ENCODE measurements around the gene OR2T6. TPM values are rescaled to one million over a fixed set of nuclear protein-coding genes. Genes with fewer than 3 reads are reported as not detected.

The OR2T6 gene
- total RNA-seq, 2 experiments from 2014 or later, result not detected

- intact Hi-C loops (cut with DNase I, micrococcal nuclease), result no loop called here
- DNase-seq (no peak), ATAC-seq (ENCODE audit: poor library complexity) (no peak)
- no peaks in the 10 kb centered on the region for H3K9me3 Mint-ChIP-seq
- H3K27me3 Mint-ChIP-seq, result no peaks in the 10 kb centered on the region
- no peaks in the 10 kb centered on the region for H3K4me1 ChIP-seq (ENCODE audit: insufficient read depth, low read length)
- ChIA-PET CTCF (no interaction called here), POLR2A (no interaction called here)
- no peak overlapping the region for H3K4me3 Mint-ChIP-seq
- no peak overlapping the region for H3K4me3 ChIP-seq (ENCODE audit: low read length)
- no peak overlapping the region for H3K27ac Mint-ChIP-seq
- no peak overlapping the region for H3K27ac ChIP-seq (ENCODE audit: low read depth in 1 of 2, low read length in 2 of 2)
- H3K36me3 ChIP-seq (ENCODE audit: insufficient read depth, low read length), result no peaks in the 10 kb centered on the region
- no peaks in the 10 kb centered on the region for H3K9me3 ChIP-seq (ENCODE audit: control insufficient read depth in 1 of 2, insufficient read depth in 1 of 2, low read length in 2 of 2)
- TF ChIP-seq CTCF (IDR thresholded peaks at IDR 0.05), result no peak
- H3K36me3 Mint-ChIP-seq (ENCODE audit: low read depth), result no peaks in the 10 kb centered on the region
- H3K27me3 ChIP-seq (ENCODE audit: control insufficient read depth in 1 of 2, insufficient read depth in 2 of 2, low read length in 2 of 2), result no peaks in the 10 kb centered on the region
- no peaks in the 10 kb centered on the region for H3K4me1 Mint-ChIP-seq (ENCODE audit: low read depth)
Measured at GRCh38 chr1:248380854-248381253, 5.3 kb downstream of the OR2T6 start.

DNA sequence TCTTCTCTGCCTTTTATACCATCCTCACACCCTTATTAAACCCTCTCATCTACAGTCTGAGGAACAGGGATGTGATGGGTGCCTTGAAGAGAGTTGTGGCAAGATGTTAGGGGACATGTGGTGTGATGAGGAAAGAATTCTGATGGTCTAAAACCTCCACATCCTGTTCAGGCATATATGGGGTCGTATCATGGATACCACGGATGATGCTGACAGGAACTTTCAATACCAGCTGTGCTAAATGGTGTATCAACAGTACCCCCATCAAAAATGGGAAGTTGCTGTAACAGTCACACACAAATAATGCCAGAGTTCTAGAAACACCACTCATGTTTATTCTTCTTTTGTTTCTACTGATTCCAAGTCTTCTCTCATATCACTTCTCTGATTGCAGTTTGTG, 12.9 kb downstream of the OR2T6 start:
- no peaks in the 10 kb centered on the region for H3K36me3 ChIP-seq (ENCODE audit: insufficient read depth, low read length)
- no peak overlapping the region for H3K4me3 Mint-ChIP-seq
- H3K9me3 Mint-ChIP-seq, result no peaks in the 10 kb centered on the region
- peaks cover 2 to 5% of the 10 kb centered on the region in 2 experiments for H3K27me3 ChIP-seq (ENCODE audit: control insufficient read depth in 1 of 2, insufficient read depth in 2 of 2, low read length in 2 of 2)
- H3K27ac ChIP-seq (ENCODE audit: low read depth in 1 of 2, low read length in 2 of 2), result no peak overlapping the region
- H3K4me1 Mint-ChIP-seq (ENCODE audit: low read depth), result no peaks in the 10 kb centered on the region
- H3K4me3 ChIP-seq (ENCODE audit: low read length), result no peak overlapping the region
- TF ChIP-seq CTCF (IDR thresholded peaks at IDR 0.05), result no peak
- DNase-seq, result no peak
- H3K9me3 ChIP-seq (ENCODE audit: control insufficient read depth in 1 of 2, insufficient read depth in 1 of 2, low read length in 2 of 2), result no peaks in the 10 kb centered on the region
- intact Hi-C loops (cut with DNase I, micrococcal nuclease), result no loop called here
- H3K4me1 ChIP-seq (ENCODE audit: insufficient read depth, low read length), result no peaks in the 10 kb centered on the region
- CTCF ChIA-PET, result no interaction called here
- H3K27ac Mint-ChIP-seq, result no peak overlapping the region
- POLR2A ChIA-PET, result no interaction called here
- H3K27me3 Mint-ChIP-seq, result peaks cover 19% of the 10 kb centered on the region
- no peak for ATAC-seq (ENCODE audit: poor library complexity)
- no peaks in the 10 kb centered on the region for H3K36me3 Mint-ChIP-seq (ENCODE audit: low read depth)

- no peaks in the 10 kb centered on the region for H3K36me3 ChIP-seq (ENCODE audit: insufficient read depth, low read length)
- Mint-ChIP-seq H3K27me3 (peaks cover 13% of the 10 kb centered on the region), H3K4me1 (ENCODE audit: low read depth) (no peaks in the 10 kb centered on the region), H3K4me3 (no peak overlapping the region), H3K27ac (no peak overlapping the region), H3K9me3 (peaks cover 5% of the 10 kb centered on the region), H3K36me3 (ENCODE audit: low read depth) (no peaks in the 10 kb centered on the region)
- H3K4me3 ChIP-seq (ENCODE audit: low read length), result no peak overlapping the region
- no peak for TF ChIP-seq CTCF (IDR thresholded peaks at IDR 0.05)
- CTCF ChIA-PET, result no interaction called here
- H3K4me1 ChIP-seq (ENCODE audit: insufficient read depth, low read length), result no peaks in the 10 kb centered on the region
- no peaks in the 10 kb centered on the region for H3K9me3 ChIP-seq (ENCODE audit: control insufficient read depth in 1 of 2, insufficient read depth in 1 of 2, low read length in 2 of 2)
- DNase-seq (no peak), ATAC-seq (ENCODE audit: poor library complexity) (no peak)
- H3K27me3 ChIP-seq (ENCODE audit: control insufficient read depth in 1 of 2, insufficient read depth in 2 of 2, low read length in 2 of 2), result peaks cover 2 to 5% of the 10 kb centered on the region in 2 experiments
- intact Hi-C loops (cut with DNase I, micrococcal nuclease), result no loop called here
- POLR2A ChIA-PET, result no interaction called here
- H3K27ac ChIP-seq (ENCODE audit: low read depth in 1 of 2, low read length in 2 of 2), result no peak overlapping the region
Measured at GRCh38 chr1:248393050-248393449, 17.5 kb downstream of the OR2T6 start.
